OCI-LY3 (cell line): ENCODE data around the gene CLHC1.

Source experiments
- EZH2phosphoT487 ChIP-seq: fragments of 200-600 bp; shearing (Covaris generic); IDR thresholded peaks from 2 replicates; pipeline ENCODE4 v1.6.1; 2018; ENCODE audit warnings: antibody characterized with exemption, mixed run types, low read depth
- TF ChIP-seq, protein P1 (sequence below): fragments of 200-600, 300-600 bp; sonication (generic); IDR thresholded peaks from 2 replicates; pipeline ENCODE4 v1.5.1; 2014; ENCODE audit warnings: antibody characterized with exemption, low read length, low read depth

- TF ChIP-seq, protein P1, sequence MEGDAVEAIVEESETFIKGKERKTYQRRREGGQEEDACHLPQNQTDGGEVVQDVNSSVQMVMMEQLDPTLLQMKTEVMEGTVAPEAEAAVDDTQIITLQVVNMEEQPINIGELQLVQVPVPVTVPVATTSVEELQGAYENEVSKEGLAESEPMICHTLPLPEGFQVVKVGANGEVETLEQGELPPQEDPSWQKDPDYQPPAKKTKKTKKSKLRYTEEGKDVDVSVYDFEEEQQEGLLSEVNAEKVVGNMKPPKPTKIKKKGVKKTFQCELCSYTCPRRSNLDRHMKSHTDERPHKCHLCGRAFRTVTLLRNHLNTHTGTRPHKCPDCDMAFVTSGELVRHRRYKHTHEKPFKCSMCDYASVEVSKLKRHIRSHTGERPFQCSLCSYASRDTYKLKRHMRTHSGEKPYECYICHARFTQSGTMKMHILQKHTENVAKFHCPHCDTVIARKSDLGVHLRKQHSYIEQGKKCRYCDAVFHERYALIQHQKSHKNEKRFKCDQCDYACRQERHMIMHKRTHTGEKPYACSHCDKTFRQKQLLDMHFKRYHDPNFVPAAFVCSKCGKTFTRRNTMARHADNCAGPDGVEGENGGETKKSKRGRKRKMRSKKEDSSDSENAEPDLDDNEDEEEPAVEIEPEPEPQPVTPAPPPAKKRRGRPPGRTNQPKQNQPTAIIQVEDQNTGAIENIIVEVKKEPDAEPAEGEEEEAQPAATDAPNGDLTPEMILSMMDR = no peak
- TF ChIP-seq EZH2phosphoT487 = no peak
Observed at GRCh38 chr2:55230551-55230950, 1.5 kb downstream of the CLHC1 start.
